K562 (cell line): ENCODE data around the gene NMRK2. TPM values are rescaled to one million over a fixed set of nuclear protein-coding genes. Genes with fewer than 3 reads are reported as not detected.
A peak's percentile ranks its signal among the peaks of the same experiment; 100 is the strongest.

Source experiments
- ATAC-seq: fragments of 200-7000 bp; cut with Tn5 transposase; 3 replicates; pipeline ENCODE4 v1.9.1; 2020; ENCODE audit warnings: moderate library complexity
- BruUV-seq: library from RNA; stranded (reverse); fragments of 400-500 nt; replicated peaks from 2 replicates; lab custom pipeline; 2021; lab: Mats Ljungman, UMichigan
- CTCF ChIA-PET: fragments of 300-600 bp; formaldehyde crosslinking; extraction: SDS; loops from one replicate; lab custom pipeline; 2021; ENCODE audit warnings: low intra/inter-chr PET ratio; lab: Yijun Ruan, JAX
- POLR2A ChIA-PET: fragments of 300-600, 350-650 bp; sonication (Branson Sonifier 250); formaldehyde crosslinking; extraction: SDS; loops from one replicate; lab custom pipeline; 2021; ENCODE audit warnings: antibody characterized with exemption, inconsistent platforms; lab: Yijun Ruan, JAX
- DNase-seq, 4 experiments: peaks; one replicate each; pipeline versions ENCODE4 v3.0.0 to v3.0.0-alpha.2; 2011 to 2018; ENCODE audit warnings: low spot score in 3 of 4, mixed read lengths in 3 of 4; ENCODE audit errors: extremely low read depth in 1 of 4
- FAIRE-seq: peaks from 2 replicates; lab custom pipeline; 2011; peaks lifted over from hg19 to GRCh38; lab: Jason Lieb, UNC
- H2AFZ ChIP-seq: 2 replicates; pipeline ENCODE4 v1.6.0; 2011; ENCODE audit warnings: low read depth, low read length, control low read depth, inconsistent platforms
- H3K27ac ChIP-seq: fragments of 200-600 bp; 3 replicates; pipeline ENCODE4 v1.8.0; 2011; ENCODE audit warnings: low read depth, mild to moderate bottlenecking, control low read depth, inconsistent platforms, low read length, moderate library complexity, mixed read lengths; ENCODE audit errors: extremely low read depth
- H3K27me3 ChIP-seq, 2 experiments: fragments of 300-600 bp in 1 of 2; 2 replicates in 1 of 2; 3 replicates in 1 of 2; pipeline versions ENCODE4 v1.6.0 to v1.8.0; 2011; ENCODE audit warnings: inconsistent platforms in 2 of 2, low read length in 2 of 2, mild to moderate bottlenecking in 1 of 2, mixed read lengths in 1 of 2, moderate library complexity in 1 of 2; ENCODE audit not compliant: control insufficient read depth in 2 of 2, insufficient read depth in 2 of 2
- H3K36me3 ChIP-seq: fragments of 300-600 bp; 3 replicates; pipeline ENCODE4 v1.8.0; 2011; ENCODE audit warnings: mild to moderate bottlenecking, low read length, inconsistent platforms; ENCODE audit not compliant: control insufficient read depth, insufficient read depth
- H3K4me1 ChIP-seq, 2 experiments: fragments of 200-600 bp in 1 of 2; replicated peaks in 1 of 2; 2 replicates in 1 of 2; 3 replicates in 1 of 2; pipeline versions ENCODE4 v1.5.1 to v1.8.0; 2011; ENCODE audit warnings: inconsistent platforms in 2 of 2, low read length in 2 of 2, mild to moderate bottlenecking in 1 of 2, mixed read lengths in 1 of 2, moderate library complexity in 1 of 2; ENCODE audit not compliant: control insufficient read depth in 2 of 2, insufficient read depth in 2 of 2
- H3K4me2 ChIP-seq: 2 replicates; pipeline ENCODE4 v1.6.1; 2011; ENCODE audit warnings: low read length, control low read depth, inconsistent platforms, mixed read lengths; ENCODE audit not compliant: insufficient read depth
- H3K4me3 ChIP-seq: fragments of 200-600 bp; sonication (generic), shearing (Covaris generic); 2 replicates; pipeline ENCODE4 v1.5.1; 2016; ENCODE audit warnings: control low read depth, inconsistent platforms
- H3K79me2 ChIP-seq: fragments of 200-600 bp; 3 replicates; pipeline ENCODE4 v1.8.0; 2011; ENCODE audit warnings: low read length, inconsistent platforms; ENCODE audit not compliant: control insufficient read depth, insufficient read depth
- H3K9ac ChIP-seq, 2 experiments: 2 replicates each; pipeline versions ENCODE4 v1.6.0 to v1.6.1; 2011; ENCODE audit warnings: low read depth in 2 of 2, low read length in 2 of 2, control low read depth in 1 of 2, inconsistent platforms in 1 of 2, mild to moderate bottlenecking in 1 of 2, mixed read lengths in 1 of 2; ENCODE audit not compliant: insufficient read depth in 1 of 2
- H3K9me1 ChIP-seq: one replicate; pipeline ENCODE4 v1.6.0; 2011; ENCODE audit warnings: inconsistent platforms, mild to moderate bottlenecking, low read length, moderate library complexity; ENCODE audit not compliant: control insufficient read depth, insufficient read depth
- H3K9me3 ChIP-seq: replicated peaks from 2 replicates; pipeline ENCODE4 v1.5.1; 2011; ENCODE audit warnings: low read depth, low read length, inconsistent platforms; ENCODE audit not compliant: control insufficient read depth, insufficient read depth
- H4K20me1 ChIP-seq: replicated peaks from 2 replicates; pipeline ENCODE4 v1.6.1; 2011; ENCODE audit warnings: low read length, inconsistent platforms, mixed read lengths; ENCODE audit not compliant: control insufficient read depth, insufficient read depth
- EGR1 ChIP-seq: fragments of 450-650 bp; conservative IDR thresholded peaks from 2 replicates; pipeline ENCODE4 v1.6.1; 2017; ENCODE audit warnings: mild to moderate bottlenecking
- POLR2G ChIP-seq: fragments of 200-400 bp; formaldehyde crosslinking; IDR thresholded peaks from 2 replicates; pipeline ENCODE4 v1.6.1; 2017; ENCODE audit warnings: low read depth, mild to moderate bottlenecking, antibody characterized with exemption, low read length, moderate library complexity
- RBFOX2 ChIP-seq: fragments of 200-400 bp; formaldehyde crosslinking; IDR thresholded peaks from 2 replicates; pipeline ENCODE4 v1.6.1; 2017; ENCODE audit warnings: low read depth, mild to moderate bottlenecking, low read length, moderate library complexity
- ZNF316 ChIP-seq: fragments of 450-650 bp; IDR thresholded peaks from 2 replicates; pipeline ENCODE4 v1.6.1; 2016
- ZNF644 ChIP-seq: fragments of 200-800 bp; sonication (Bioruptor generic); IDR thresholded peaks from 2 replicates; pipeline ENCODE4 v1.6.1; 2016; ENCODE audit warnings: low read depth, missing genetic modification characterization, missing compliant biosample characterization
- WGBS: fragments of 100-300 bp; shearing (Covaris generic); methylation state at CpG from one replicate; pipeline ENCODE4 v1.1.6; 2016; ENCODE audit warnings: low coverage, mixed read lengths; ENCODE audit not compliant: insufficient coverage; ENCODE audit errors: missing lambda C conversion rate; 5-methylcytosine and 5-hydroxymethylcytosine counted together
- in situ Hi-C: fragments of 300-500 bp; cut with MboI; formaldehyde crosslinking; loops from 4 replicates; pipeline ENCODE4 v1.15.0; 2018; ENCODE audit warnings: inconsistent platforms, mixed read lengths
- intact Hi-C: fragments of 100-400 bp; cut with micrococcal nuclease; formaldehyde crosslinking; loops from 2 replicates; pipeline ENCODE4 v1.14.2; 2022
- polyA plus RNA-seq, 8 experiments: library from polyadenylated mRNA; depleted of rRNA in 4 of 8; stranded (reverse) in 5 of 8; unstranded in 3 of 8; fragments of >200 nt; fragmentation: Nextera tagmentation in 2 of 8; fragmentation: Illumina TruSeq in 1 of 8; extraction: Ambion mirVana in 2 of 8; extraction: Trizol in 1 of 8; gene quantifications; 2 replicates each; pipeline versions ENCODE4 v1.2.1 to v1.2.3, GENCODE V29; 2011 to 2014; ENCODE audit warnings: inconsistent platforms in 1 of 8, missing spikeins in 1 of 8
- total RNA-seq, 7 experiments: library from RNA; depleted of rRNA in 6 of 7; stranded (reverse); fragments of >200 nt in 6 of 7; fragmentation: Illumina TruSeq in 2 of 7; extraction: Trizol in 2 of 7; gene quantifications; 2 replicates each; pipeline versions ENCODE4 v1.2.1 to v1.2.3, GENCODE V29; 2011 to 2021; ENCODE audit warnings: low replicate concordance in 1 of 7

The NMRK2 gene
- total and polyA plus RNA-seq, 9 of the 15 experiments (the other 6 are each of a cell fraction or from before 2014, with no cell fraction given), result not detected

DNA sequence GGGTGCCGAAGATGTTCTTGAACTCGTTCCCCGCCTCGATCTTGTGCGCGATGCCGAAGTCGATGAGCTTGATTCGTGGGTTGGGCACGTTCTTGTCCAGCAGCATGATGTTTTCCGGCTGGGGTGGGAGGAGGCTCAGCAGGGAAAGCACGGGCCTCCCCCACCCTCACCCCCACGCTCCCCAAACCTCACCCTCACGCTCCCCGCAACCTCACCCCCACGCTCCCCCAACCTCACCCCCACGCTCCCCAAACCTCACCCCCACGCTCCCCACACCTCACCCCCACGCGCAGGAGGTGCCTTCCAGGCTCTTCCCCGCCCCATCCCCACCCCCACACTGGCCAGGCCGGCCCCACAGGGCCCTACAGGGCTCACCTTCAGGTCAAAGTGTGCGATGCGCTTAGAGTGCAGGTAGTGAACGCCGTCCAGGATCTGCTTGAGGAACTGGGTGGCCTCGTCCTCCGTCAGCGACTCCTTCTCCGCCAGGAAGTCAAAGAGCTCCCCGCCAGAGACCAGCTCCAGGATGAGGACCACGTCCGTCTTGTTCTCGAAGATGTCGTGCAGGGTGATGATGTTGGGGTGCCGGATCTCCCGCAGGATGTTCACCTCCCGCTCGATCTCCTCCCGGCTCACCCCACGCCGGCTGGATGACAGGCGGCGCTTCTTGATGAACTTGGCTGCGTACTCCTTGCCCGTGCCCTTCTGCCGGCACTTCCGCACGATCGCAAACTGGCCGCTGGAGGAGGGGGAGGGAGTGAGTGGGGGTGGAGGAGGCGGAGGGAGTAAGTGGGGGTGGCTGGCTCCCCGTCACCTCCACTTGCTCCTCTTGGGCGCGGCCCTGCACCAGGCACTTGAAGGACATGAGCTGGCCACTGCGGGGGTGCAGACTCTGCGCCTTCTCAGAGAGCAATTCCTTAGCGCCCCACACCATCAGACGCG, 31.7 kb downstream of the NMRK2 start:
- intact Hi-C loops, result no loop called here
- FAIRE-seq (no peak), ATAC-seq (no peak), DNase-seq (peak in 1 of 4 experiments; percentile 28)
- Histone ChIP-seq H3K4me1 (peaks cover 9 to 23% of the 10 kb centered on the region in 2 experiments), H3K36me3 (peaks cover 85% of the 10 kb centered on the region; the same call in 2 of the 3 replicates), H3K4me2 (no peak overlapping the region), H3K27ac (no peak overlapping the region), H2AFZ (no peak overlapping the region), H3K4me3 (no peak overlapping the region), H3K9me3 (no peaks in the 10 kb centered on the region), H3K27me3 (no peaks in the 10 kb centered on the region), H3K9me1 (no peaks in the 10 kb centered on the region), H3K79me2 (peaks cover 24% of the 10 kb centered on the region), H3K9ac (no peak overlapping the region), H4K20me1 (peaks cover 2% of the 10 kb centered on the region)
- in situ Hi-C loops, result no loop called here
- ChIA-PET POLR2A (interaction anchor here (0.5 kb wide), 2 partner anchors 21 to 910 kb away, joined by 3 read pairs; partner anchors contain the start of gene EEF2), CTCF (no interaction called here)
- WGBS, result 96% methylated on average over 23 of the region's 60 CpGs
- TF ChIP-seq EGR1 (0 out of 2 replicates have a peak, but pooled peaks have one; percentile 27), ZNF644 (tag) (no peak), ZNF316 (no peak), RBFOX2 (peak; percentile 33; the same call in 1 of the 2 replicates), POLR2G (0 out of 2 replicates have a peak, but pooled peaks have one; percentile 18)
- no TSS peak for BruUV-seq
